ENCODE data around the gene UQCC2.

- TF ChIP-seq CTCF (IDR thresholded peaks at IDR 0.05) (no peak), POLR2A (IDR thresholded peaks at IDR 0.05) (no peak)
These were observed 14.7 kb downstream of the UQCC2 start for GRCh38 chr6:33696548-33697518.
